Astrocyte (in vitro differentiated cells and primary cell): Measurements from ENCODE around the gene S100A6.

Source experiments
- CTCF ChIP-seq: IDR thresholded peaks from 2 replicates; pipeline ENCODE4 v1.5.1; 2011; ENCODE audit warnings: low read depth, mild to moderate bottlenecking, inconsistent platforms, low read length, moderate library complexity; ENCODE audit not compliant: insufficient read depth
- EZH2 ChIP-seq: IDR thresholded peaks from 2 replicates; pipeline ENCODE4 v1.6.1; 2012; ENCODE audit warnings: mild to moderate bottlenecking, low read length, inconsistent platforms; ENCODE audit not compliant: insufficient read depth

GRCh38 chr1:153513666-153514065 lies 22.1 kb downstream of the S100A6 start:
- TF ChIP-seq CTCF = no peak
- TF ChIP-seq EZH2 = no peak
